NCI-H446 treated with DMSO at 0.1 percent for 48 hours (cell line): ENCODE data around the gene ARHGAP30.
"Not testable (repeated sequence)": the region's sequence is repeated elsewhere in the genome, so short reads cannot be mapped to it uniquely, and the experiment has no call there.

Source experiments
- DNase-seq: peaks from one replicate; lab custom pipeline; 2025; lab: John Stamatoyannopoulos, UW

Gene ARHGAP30

DNA sequence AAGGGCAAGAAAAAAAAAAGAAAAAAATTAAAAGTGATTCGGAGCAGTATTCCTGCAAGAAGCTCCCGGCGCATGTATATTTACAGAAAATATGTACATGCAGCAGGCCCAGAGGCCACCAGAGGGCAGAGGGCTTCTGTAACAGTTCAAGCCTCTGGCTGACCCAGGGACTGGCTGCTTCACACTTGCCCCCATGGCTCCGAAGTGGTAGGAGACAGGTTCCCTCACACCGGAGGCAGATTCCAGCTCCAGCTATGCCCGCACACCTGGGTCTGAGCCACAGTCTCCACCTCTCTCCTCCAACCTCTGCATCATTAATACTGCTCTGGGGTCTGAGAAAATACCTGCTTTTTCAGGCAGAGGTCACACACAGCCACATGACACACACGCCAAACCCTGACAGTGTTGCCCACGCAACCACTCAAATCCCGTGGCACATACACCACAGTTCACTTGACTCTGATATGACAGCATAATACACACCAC lies 2.2 kb upstream of the ARHGAP30 start:
- DNase-seq: no peak

DNA sequence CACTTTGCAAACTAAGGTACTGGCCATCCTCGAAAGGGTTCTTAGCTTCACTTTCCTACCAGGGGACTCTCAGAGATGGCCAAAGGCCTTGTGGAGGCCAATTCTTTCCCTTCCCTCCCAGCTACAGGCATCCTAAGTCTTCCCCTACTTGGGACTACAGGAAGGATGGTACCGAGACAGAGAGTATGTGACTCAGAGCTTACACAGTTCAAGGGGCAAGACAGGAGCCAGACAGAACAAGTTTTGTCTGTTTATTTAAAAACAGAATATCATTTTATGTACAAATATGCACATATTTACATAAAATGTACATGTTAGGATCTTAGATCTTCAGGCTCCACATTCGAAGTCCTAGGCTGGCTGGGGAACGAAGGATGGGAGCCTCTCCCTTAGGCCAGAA lies 1.1 kb upstream of the ARHGAP30 start:
- DNase-seq: no peak

DNA sequence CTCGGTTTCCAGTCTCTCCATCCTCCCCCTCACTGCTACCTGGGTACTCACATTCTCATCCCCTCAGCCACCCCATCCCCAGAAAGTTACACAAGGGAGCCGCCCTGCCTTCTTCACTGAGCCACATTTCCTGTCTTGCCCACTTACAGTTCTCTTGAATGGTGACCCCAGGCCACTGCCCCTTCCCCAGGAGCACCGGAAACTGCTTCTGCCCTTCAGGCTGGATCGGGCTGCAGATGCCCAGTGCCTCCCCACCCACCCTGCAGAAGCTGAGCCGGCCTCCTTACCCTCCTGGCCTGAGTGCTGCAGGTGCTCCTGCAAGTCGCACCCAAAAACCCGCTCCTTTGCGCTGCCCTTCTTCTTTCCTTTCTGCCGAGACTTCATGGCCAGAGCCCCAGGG lies 450 bp downstream of the ARHGAP30 start:
- DNase-seq: no peak

DNA sequence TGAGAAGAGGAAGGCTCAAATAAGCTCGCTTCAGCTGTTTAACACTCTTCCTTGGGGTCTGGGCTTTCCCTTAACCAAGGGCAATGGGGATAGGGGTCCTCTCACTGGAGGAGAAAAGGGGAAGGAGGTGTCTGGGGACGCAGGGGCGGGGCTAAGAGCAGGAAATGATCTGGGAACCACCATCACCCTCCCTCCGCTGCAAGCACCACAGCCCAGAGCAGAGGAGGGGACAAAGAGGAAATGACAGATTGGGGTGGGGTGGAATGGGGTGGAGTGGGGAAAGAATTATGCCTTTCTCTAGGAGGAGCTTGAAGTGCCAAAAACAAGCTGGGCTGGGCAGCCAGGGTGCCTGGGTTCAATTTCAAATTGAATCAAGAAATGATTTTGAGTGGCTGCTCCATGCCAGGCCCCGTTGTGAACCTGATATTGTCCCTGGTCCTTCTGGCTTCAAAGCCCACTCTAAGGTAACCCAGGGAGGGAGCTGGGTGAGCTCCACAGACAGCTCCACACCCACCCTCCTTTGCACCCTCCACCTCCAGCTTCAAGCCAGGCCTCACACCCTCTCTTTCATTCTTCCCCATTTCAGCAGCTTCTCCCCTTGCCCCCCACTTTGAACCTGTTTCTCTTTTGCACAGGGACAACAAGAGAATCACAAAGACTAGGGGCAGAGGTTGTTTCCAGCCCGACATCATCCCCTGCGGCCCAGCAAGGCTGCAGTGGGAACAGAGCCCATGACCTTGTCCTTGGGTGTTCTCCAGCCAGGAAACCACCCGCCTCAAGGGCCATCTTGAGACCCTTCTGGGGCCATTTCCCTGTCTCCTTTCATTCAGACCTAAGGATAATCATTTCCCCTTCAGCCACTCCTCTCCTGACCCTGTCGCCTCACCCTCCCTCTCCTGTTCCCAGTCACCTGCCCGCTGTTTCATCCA lies 1.1 kb downstream of the ARHGAP30 start:
- no peak for DNase-seq

DNA sequence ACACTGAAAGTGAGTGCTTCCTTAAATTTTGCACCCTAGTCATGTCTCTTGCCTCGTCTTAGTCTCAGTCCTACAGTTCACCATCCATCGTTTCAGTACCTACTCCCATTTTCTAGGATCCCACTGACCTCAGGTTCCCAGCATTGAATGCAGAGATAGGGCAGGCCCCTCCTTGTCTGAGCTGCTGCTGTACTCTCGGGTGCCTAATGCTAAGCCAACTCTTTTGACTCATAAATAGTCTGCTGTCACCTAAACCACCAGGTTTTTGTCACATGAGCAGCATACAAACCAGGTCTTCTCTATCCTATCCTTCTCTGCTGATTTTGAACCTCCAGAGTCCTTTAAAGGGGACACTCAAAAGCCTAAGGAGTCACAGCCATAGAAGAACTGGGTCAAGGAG lies 3.0 kb downstream of the ARHGAP30 start:
- no peak for DNase-seq

DNA sequence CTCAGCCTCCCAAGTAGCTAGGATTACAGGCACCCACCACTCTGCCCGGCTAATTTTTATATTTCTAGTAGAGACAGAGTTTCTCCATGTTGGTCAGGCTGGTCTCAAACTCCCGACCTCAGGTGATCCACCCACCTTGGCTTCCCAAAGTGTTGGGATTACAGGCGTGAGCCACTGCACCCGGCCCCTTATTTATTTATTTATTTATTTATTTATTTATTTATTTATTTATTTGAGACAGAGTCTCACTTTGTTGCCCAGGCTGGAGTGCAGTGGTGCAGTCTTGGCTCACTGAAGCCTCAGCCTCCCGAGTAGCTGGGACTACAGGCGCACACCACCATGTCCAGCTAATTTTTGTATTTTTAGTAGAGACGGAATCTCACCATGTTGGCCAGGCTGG lies 4.0 kb downstream of the ARHGAP30 start:
- DNase-seq: not testable (repeated sequence)

DNA sequence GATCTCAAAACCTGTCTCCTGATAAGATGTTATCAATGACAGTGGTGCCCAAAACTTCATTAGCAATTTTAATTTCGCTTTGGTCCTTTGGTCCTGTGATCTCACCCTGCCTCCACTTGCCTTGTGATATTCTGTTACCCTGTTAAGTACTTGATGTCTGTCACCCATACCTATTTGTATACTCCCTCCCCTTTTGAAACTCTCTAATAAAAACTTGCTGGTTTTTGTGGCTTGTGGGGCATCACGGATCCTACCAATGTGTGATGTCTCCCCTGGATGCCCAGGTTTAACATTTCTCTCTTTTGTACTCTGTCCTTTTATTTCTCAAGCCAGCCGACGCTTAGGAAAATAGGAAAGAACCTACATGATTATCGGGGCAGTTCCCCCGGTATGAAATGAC lies 5.8 kb downstream of the ARHGAP30 start:
- not testable (repeated sequence) for DNase-seq

DNA sequence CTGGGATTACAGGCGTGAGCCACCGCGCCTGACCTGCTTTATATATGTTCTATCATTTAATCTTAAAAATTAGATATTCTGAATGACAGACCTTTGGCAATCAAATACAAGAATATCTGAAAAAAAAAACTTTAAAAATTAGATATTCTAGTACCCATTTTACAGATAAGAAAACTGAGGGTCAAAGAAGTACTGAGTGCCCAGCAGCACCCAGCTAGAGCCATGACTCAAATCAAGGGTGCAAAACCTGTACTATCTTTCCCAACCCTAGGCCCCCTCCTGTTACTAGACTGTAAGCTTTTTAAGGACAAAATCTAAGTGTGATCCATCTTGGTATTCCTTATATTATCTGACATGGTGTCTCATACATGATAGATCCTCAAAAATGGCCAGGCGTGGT lies 8.3 kb downstream of the ARHGAP30 start:
- DNase-seq: no peak

DNA sequence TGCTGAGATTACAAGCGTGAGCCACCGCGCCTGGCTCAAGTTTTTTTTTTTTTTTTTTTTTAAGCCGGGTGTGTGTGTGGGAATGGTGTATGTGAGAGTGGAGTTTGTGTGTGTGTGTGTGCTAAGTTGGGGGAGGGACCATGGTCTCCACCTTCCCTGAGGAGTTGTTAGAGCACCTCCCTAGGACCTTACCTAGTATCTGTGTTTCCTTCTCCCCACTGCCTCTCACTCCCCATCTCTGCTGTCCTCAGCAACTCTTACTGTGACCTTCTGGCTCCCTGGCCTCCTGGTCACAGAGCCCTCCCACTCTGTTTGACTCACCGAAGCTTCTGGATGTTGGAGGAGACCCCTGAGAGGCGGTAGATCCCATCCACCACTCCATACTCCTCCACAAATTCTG lies 10.4 kb downstream of the ARHGAP30 start:
- DNase-seq: no peak

DNA sequence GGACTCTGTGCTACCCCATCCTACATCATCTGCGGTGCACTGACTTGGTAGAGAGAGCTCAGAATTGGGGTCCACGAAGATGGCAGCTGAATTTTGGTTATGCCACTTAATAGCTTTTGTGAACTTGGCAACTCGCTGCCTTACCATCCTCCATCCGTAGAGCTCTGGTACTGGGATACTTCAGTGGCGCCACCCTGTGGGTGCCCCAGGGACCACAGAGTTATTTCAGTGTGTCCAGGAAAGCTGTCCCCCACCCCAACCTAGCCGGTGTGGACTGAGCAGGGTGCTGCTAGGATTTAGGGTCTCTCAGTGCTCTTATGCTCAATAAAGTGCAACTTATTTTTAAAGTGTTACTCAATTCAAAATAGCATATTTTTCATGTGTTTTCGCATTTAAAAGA lies 14.9 kb downstream of the ARHGAP30 start:
- no peak for DNase-seq

DNA sequence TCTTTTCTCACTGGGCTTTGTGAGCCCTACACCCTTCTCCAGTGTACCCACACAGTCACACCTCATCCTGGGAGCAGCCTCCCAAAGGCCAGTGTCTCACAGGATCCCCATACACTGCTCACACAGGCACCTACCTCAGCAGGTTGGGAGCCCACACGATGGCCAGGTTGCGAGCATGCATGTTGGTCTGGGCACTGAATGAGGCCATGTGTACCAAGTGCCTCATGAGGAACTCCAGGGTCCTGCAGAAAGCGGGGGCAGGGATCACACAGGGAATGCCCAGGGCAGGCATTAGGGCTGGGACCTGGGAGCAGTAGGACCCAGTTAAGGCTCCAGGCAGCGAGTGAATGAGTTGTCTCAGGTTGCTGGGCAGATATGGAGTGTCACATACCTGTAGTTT lies 15.5 kb downstream of the ARHGAP30 start:
- DNase-seq: no peak

DNA sequence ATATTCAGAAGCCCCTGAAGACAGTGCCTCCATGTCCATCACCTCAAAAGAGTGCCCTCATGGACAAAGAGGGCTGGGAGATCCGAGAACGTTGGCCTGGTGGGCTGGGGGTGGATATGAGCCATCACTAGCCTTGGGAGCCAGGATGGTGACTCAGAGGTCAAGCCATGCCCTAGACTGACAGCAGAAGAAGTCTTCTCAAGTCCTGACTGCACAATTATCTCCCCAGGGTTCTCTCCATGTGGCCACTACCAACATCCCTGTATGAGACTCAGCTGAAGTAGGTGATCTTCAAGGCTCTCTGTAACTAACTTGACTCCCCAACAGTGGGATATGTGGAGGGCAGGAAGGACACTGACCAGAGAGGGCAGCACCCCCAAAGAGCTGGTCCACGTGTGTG lies 16.8 kb downstream of the ARHGAP30 start:
- no peak for DNase-seq

DNA sequence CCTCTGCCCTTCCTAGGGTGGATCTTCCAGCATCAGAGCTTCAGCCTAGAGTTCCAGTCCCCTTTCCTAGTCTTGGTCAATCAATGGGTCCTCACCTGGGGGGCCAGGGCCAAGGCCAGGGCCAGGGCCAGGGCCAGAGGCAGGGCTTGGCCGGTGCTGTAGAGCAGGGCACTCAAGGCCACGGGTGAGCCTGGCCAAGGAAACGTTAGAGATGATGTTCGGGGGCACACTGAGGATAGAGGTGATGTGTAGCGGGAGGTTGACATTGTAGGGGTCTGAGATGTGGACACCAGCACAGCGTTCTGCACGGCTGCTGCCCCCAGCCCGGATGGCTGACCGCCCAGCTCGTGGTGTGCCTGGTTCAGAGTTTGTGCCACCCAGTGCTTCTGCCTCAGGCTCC lies 18.5 kb downstream of the ARHGAP30 start:
- no peak for DNase-seq

DNA sequence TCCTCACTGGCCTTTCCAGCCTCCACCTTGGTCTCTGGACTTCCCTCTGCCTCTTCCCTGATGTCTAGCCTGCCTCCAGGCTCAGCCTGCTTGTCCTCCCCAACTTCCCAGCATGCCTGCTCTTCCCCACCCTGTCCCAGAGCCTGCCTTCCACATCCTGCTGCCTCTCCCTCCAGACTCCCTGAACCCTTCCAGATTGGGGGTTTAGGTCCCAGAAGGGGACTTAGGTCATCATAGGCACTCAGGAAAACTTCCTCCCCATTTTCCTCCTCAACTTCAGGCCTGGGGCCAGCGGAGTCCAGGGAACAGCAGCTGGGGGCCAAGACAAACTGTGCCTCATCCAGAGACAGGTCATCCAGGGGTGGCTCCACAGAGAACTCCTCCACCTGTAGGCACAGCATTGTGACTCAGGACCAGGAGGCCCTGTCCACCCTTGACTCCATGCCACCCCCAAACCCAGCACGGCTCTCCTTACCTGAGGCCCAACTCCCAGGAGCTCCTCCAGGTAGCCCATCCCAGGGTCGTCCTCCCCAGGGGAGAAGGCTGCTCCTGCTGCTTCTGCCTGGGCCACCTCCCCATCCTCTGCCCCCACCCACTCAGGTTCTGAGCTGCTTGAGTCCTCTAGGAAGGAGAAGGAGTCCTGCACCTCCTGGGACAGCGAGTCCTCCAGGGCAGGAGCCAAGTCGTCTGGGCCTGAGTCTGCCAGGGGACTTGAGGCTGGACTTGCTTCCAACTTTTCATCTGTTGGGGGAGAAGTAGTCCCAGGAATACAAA lies 20.6 kb downstream of the ARHGAP30 start:
- DNase-seq: no peak

DNA sequence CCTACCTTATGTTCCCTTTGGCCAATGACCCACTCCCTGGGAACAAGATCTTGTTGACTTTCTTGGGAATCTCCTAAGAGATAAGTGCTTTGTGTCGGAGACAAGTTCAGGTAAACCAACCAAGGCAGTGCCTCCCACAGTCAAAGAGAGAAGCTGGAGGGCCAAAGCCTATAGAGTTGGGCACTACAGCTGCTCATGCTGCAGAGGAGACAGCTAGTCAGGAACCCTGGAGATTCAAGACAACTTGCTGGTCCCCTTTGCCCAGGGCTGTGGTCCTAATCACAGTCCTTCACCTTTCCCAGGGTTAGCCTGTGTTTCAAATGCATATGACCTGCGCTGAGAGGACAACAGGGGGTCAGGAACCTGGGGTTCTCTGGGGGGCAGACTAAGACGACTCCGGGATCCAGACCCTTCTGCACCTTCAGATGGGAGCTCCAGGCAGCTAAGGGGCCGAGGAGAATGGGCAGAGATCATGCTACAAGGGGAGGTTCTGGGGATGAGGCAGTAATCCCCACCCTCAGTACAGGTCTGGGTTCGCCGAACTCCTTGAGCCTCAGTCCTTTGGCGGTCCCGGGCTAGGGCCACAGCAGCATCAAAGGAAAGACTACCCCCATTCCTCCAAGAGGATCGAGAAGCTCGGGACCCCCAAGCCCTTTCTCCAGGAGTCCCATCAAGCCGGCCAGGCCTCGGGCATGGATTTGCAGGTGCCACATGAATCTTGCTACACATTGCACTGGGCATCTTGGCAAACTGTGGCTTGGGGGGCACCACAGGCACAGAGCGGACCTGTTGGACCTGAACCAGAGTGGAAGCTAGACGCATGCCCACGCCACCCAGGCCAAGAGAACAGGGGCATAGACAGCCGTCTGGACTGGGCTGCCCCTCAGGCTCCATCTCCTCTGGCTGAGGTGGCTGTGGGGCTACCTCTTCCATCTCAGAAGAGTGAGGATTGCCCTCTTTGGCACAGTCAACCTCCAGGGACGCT lies 22.0 kb downstream of the ARHGAP30 start:
- DNase-seq: no peak

DNA sequence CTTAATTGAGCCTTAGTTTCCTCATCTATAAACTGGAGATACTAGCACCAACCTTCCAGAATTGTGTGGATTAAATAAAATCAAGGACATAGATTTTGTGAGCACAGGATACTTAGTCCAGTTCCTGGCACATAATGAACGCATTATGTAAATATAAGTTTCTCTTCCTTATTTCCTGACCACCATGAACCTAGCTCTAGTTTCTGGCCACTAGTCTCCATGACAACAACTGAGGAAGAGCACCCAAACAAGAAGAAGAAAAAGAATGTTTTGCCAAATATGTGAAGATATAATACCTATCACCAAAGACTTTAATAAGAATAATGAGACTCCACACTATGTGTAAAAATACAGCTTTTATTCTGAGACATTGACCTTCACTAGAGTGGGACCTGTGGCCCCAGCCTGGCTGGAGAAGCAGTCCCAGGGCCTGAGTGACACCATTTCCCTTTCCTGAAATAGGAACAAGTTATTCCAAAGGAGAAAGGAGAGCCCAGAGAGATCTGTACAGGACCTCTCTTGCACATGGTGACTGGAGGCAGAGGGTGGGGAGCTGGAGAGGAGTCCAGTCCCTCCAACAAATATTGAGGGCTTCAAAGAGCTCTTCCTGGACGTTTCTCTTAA lies 23.0 kb downstream of the ARHGAP30 start:
- no peak for DNase-seq

DNA sequence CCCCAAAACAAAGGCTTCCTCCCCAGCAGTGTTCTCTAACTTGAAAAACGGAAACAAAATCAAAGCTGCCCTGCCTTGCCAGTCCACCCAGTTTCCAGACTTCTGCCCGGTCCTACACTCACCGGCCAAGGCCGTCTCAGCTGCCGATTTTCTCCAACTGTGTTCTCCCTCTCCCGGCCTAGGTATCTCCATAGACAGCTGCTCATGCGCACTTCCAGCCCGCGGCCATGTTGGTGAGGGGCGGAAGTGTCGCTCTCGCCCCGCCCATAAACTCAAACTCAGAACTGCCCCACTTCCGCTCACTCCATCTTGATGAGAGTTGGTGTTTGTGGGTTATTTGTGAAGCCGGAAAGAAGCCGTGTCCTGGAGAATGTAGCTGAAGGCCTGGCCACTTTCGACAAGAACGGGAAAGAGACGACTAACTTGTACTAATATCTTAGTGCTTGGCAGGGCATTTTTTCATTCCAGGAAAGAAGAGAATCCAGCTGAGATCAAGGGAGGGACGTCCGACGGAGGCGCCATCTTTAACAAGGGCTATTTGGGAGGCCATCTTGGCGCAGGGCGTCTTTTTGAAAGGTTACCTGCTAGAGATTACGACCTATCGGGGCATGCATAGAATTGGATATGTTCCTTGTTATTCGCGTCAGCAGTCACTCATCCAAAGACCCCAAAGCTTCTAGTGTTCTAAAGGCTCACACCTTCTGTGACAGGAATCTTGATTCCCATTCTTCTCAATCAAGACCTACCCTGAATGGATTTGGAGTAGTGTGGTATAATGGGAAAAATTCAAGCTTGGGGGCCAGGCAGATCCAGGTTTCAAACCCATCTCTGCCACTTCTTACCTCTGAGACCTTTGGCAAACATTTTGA lies 23.7 kb downstream of the ARHGAP30 start, which contains the start of gene USF1:
Gene USF1, minus strand, starts transcription at position 242 of the 869 bp plus-strand sequence. CDS start 2,702 bp downstream, outside the sequence.
- peak; percentile 92 for DNase-seq

DNA sequence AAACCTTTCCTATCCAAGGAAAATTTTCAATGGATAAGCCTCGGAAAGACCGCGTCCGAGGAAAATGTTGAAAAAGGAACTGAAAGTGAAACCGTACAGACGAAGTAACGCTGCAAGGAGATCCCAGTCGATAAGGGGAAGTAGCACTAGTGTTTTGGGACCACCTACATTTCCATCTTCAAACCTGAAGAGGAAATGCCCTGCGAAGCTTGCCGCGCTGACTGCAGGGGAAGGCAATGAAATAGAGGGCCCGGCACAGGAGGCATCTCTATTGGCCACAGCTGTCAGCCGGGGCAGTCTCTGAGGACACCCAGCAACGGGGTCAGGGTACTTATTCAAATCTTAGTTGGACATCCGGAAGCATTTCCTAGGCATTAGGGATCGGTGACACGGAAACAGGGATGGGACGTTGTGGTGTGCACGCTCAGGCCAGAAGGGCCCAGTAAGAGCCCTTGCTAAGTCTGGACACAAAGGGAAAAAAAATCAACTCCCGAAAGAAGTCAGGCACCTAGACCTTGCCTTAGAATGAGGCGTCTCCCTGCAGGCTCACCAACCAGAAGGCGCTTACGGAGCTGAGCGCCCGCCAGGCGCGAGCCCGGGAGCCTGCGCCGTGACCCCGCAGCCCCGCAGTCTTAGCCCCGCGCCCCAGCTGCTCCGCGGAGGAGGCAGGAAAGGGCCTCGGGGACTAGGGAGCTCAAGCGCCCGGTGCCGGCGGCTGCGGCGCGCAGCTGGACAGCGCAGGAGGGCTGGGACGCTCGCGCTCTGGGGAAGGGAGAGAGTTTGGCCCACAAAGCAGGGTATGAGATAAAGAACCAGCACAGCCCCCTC lies 24.6 kb downstream of the ARHGAP30 start:
- DNase-seq: peak; percentile 25

DNA sequence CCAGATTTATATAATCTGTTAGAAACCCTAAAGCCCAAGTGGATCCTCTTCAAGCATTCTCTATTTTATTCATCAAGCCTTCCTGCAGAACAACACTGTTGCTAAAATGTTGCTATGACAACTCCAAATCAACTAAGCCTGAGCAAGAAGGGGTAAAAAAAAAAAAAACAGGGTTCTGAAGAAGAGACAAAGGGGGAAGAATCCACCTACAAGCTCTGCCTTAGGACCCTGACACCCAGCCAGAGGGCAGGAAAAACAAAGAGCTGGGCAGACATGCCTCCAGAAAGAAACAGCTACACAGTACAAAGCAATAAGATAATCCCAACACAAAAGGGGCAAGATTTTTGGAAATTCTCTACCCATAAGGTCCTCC lies 25.2 kb downstream of the ARHGAP30 start:
- no peak for DNase-seq
